GM12878 (cell line): ENCODE results near the gene FXYD3. TPM values are rescaled to one million over a fixed set of nuclear protein-coding genes. Genes with fewer than 3 reads are reported as not detected.

ENCODE experiments used
- CTCF ChIP-seq, 3 experiments: IDR thresholded peaks in 2 of 3; conservative IDR thresholded peaks in 1 of 3; 2 replicates each; pipeline ENCODE4 v1.5.1; 2011; ENCODE audit warnings: low read depth in 3 of 3, low read length in 3 of 3, mild to moderate bottlenecking in 3 of 3, control low read depth in 2 of 3, moderate library complexity in 2 of 3, inconsistent platforms in 1 of 3, mixed read lengths in 1 of 3; ENCODE audit not compliant: control insufficient read depth in 2 of 3, insufficient read depth in 1 of 3; ENCODE audit errors: extremely low read depth in 1 of 3
- PAX5 ChIP-seq: IDR thresholded peaks from 2 replicates; pipeline ENCODE4 v1.6.1; 2011; ENCODE audit warnings: low read depth, low read length, borderline replicate concordance
- PAX8 ChIP-seq: fragments of 450-650 bp; IDR thresholded peaks from 2 replicates; pipeline ENCODE4 v1.6.1; 2017; ENCODE audit warnings: mild to moderate bottlenecking, moderate library complexity
- POLR2A ChIP-seq: IDR thresholded peaks from 2 replicates; pipeline ENCODE4 v1.6.1; 2011; ENCODE audit warnings: low read depth, mild to moderate bottlenecking, low read length
- RCOR1 ChIP-seq: conservative IDR thresholded peaks from 2 replicates; pipeline ENCODE4 v1.6.1; 2012; ENCODE audit warnings: low read depth, low read length, improper control_type of control experiment
- SP1 ChIP-seq: IDR thresholded peaks from one replicate; pipeline ENCODE4 v1.6.1; 2011; ENCODE audit warnings: low read depth, low read length
- USF2 ChIP-seq: IDR thresholded peaks from 2 replicates; pipeline ENCODE4 v1.6.1; 2011; ENCODE audit warnings: low read depth, low read length, improper control_type of control experiment, borderline replicate concordance
- ZBTB33 ChIP-seq: fragments of 450-650 bp; IDR thresholded peaks from 2 replicates; pipeline ENCODE4 v1.6.1; 2017; ENCODE audit warnings: mild to moderate bottlenecking
- ZNF207 ChIP-seq: fragments of 450-650 bp; IDR thresholded peaks from 2 replicates; pipeline ENCODE4 v1.6.1; 2014; ENCODE audit warnings: antibody characterized with exemption, mild to moderate bottlenecking, borderline replicate concordance
- polyA plus RNA-seq, 11 experiments: library from polyadenylated mRNA; depleted of rRNA in 4 of 11; unstranded in 6 of 11; stranded (reverse) in 5 of 11; fragments of >200 nt; fragmentation: Nextera tagmentation in 4 of 11; fragmentation: Illumina TruSeq in 1 of 11; extraction: Ambion mirVana in 4 of 11; extraction: Trizol in 1 of 11; gene quantifications; 1 replicate in 1 of 11; 2 replicates in 10 of 11; pipeline versions ENCODE4 v1.2.1 to v1.2.3, GENCODE V29; 2011 to 2016; ENCODE audit warnings: inconsistent platforms in 2 of 11, missing spikeins in 2 of 11, low read depth in 1 of 11
- total RNA-seq, 4 experiments: library from RNA; depleted of rRNA in 3 of 4; stranded (reverse); fragments of >200 nt in 3 of 4; fragmentation: Illumina TruSeq in 1 of 4; extraction: Trizol in 1 of 4; gene quantifications; 2 replicates each; pipeline versions ENCODE4 v1.2.1 to v1.2.3, GENCODE V29; 2013 to 2021

The FXYD3 gene
- total and polyA plus RNA-seq, 10 of the 15 experiments (the other 5 are each of a cell fraction or from before 2014, with no cell fraction given): 0.09 to 0.44 TPM; not detected in 8

GRCh38 chr19:35105047-35105410 is 10.6 kb upstream of the FXYD3 start (continued):
- TF ChIP-seq SP1 (no peak), PAX8 (no peak), PAX5 (no peak), ZBTB33 (no peak), USF2 (no peak), POLR2A (no peak), ZNF207 (no peak), RCOR1 (no peak), CTCF (IDR thresholded peaks at IDR 0.05 in 2 of 3, conservative IDR thresholded peaks at IDR 0.05 in 1 of 3; ENCODE audit: control insufficient read depth in 2 of 3, extremely low read depth in 1 of 3, insufficient read depth in 1 of 3, low read depth in 3 of 3, low read length in 3 of 3) (no peak)
- TF ChIP-seq, all 136 proteins: peak for 0
